Measurements from ENCODE around the gene TCERG1L. TPM values are rescaled to one million over a fixed set of nuclear protein-coding genes. Genes with fewer than 3 reads are reported as not detected.

The TCERG1L gene
- total and polyA plus RNA-seq, 9 of the 15 experiments (the other 6 are each of a cell fraction or from before 2014, with no cell fraction given), result not detected

- no peaks in the 10 kb centered on the region for H3K79me2 ChIP-seq (ENCODE audit: control insufficient read depth, insufficient read depth, low read length)
- TF ChIP-seq ZNF23 (CRISPR knock-in tag; IDR thresholded peaks at IDR 0.05), result no peak
- no peak for TF ChIP-seq E2F3 (CRISPR knock-in tag; IDR thresholded peaks at IDR 0.05)
- no peak for TF ChIP-seq ZNF445 (CRISPR knock-in tag; IDR thresholded peaks at IDR 0.05; ENCODE audit: low read depth)
- TF ChIP-seq ZNF707 (CRISPR knock-in tag; conservative IDR thresholded peaks at IDR 0.05), result no peak
- no peak for TF ChIP-seq CHD7 (IDR thresholded peaks at IDR 0.05; ENCODE audit: low read depth, low read length)
- TF ChIP-seq, protein P1, sequence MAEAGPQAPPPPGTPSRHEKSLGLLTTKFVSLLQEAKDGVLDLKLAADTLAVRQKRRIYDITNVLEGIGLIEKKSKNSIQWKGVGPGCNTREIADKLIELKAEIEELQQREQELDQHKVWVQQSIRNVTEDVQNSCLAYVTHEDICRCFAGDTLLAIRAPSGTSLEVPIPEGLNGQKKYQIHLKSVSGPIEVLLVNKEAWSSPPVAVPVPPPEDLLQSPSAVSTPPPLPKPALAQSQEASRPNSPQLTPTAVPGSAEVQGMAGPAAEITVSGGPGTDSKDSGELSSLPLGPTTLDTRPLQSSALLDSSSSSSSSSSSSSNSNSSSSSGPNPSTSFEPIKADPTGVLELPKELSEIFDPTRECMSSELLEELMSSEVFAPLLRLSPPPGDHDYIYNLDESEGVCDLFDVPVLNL (CRISPR knock-in tag; IDR thresholded peaks at IDR 0.05; ENCODE audit: low read depth), result no peak
- no peak for TF ChIP-seq EP400 (IDR thresholded peaks at IDR 0.05)
- TF ChIP-seq ELF4 (CRISPR knock-in tag; IDR thresholded peaks at IDR 0.05), result no peak
- TF ChIP-seq C11orf30 (IDR thresholded peaks at IDR 0.05; ENCODE audit: low read depth), result no peak
- TF ChIP-seq ZSCAN29 (IDR thresholded peaks at IDR 0.05), result no peak
- no peak overlapping the region for H3K4me3 ChIP-seq
- FAIRE-seq, result no peak
- H3K4me1 ChIP-seq (replicated peaks in 1 of 2; ENCODE audit: control insufficient read depth in 2 of 2, insufficient read depth in 2 of 2, low read length in 2 of 2), result no peaks in the 10 kb centered on the region
- intact Hi-C loops (cut with micrococcal nuclease), result no loop called here
- no peak overlapping the region for H2AFZ ChIP-seq (ENCODE audit: low read depth, low read length)
- in situ Hi-C loops (cut with MboI), result no loop called here
- no peaks in the 10 kb centered on the region for H4K20me1 ChIP-seq (replicated peaks; ENCODE audit: control insufficient read depth, insufficient read depth, low read length)
- H3K9me3 ChIP-seq (replicated peaks; ENCODE audit: control insufficient read depth, insufficient read depth, low read depth, low read length), result no peaks in the 10 kb centered on the region
- DNase-seq (ENCODE audit: extremely low read depth in 1 of 4, low spot score in 3 of 4), result no peak
- H3K9ac ChIP-seq (ENCODE audit: insufficient read depth in 1 of 2, low read depth in 2 of 2, low read length in 2 of 2), result no peak overlapping the region
- H3K27ac ChIP-seq (ENCODE audit: extremely low read depth, low read depth, low read length), result no peak overlapping the region
- BruUV-seq (replicated peaks), result no TSS peak
- ChIA-PET CTCF (ENCODE audit: low intra/inter-chr PET ratio) (no interaction called here), POLR2A (no interaction called here)
- peaks cover 0 to 13% of the 10 kb centered on the region in 2 experiments; a peak in 2 of 5 replicates for H3K27me3 ChIP-seq (ENCODE audit: control insufficient read depth in 2 of 2, insufficient read depth in 2 of 2, low read length in 2 of 2)
- WGBS (ENCODE audit: insufficient coverage, low coverage, missing lambda C conversion rate), result 0% methylated on average over 3 of the region's 4 CpGs
- no peaks in the 10 kb centered on the region for H3K36me3 ChIP-seq (ENCODE audit: control insufficient read depth, insufficient read depth, low read length)
- no peak for ATAC-seq
- no peak overlapping the region for H3K4me2 ChIP-seq (ENCODE audit: insufficient read depth, low read length)
- no peaks in the 10 kb centered on the region for H3K9me1 ChIP-seq (ENCODE audit: control insufficient read depth, insufficient read depth, low read length)
Measured at GRCh38 chr10:131150126-131150525, 161.4 kb downstream of the TCERG1L start.
